ENCODE measurements around the gene SH3D19.
"Not testable (repeated sequence)": the region's sequence is repeated elsewhere in the genome, so short reads cannot be mapped to it uniquely, and the experiment has no call there.

The SH3D19 gene

GRCh38 chr4:151110236-151110635, 215.2 kb downstream of the SH3D19 start:
- intact Hi-C loops (cut with DNase I), result loop anchor here (10.0 kb wide), 2 partner anchors 495 to 1285 kb away; no protein-coding TSS in a partner anchor
- DNase-seq, result no peak

- intact Hi-C loops (cut with DNase I), result no loop called here
- DNase-seq, result no peak
Measured at GRCh38 chr4:151107063-151107462, 218.3 kb downstream of the SH3D19 start.

DNA sequence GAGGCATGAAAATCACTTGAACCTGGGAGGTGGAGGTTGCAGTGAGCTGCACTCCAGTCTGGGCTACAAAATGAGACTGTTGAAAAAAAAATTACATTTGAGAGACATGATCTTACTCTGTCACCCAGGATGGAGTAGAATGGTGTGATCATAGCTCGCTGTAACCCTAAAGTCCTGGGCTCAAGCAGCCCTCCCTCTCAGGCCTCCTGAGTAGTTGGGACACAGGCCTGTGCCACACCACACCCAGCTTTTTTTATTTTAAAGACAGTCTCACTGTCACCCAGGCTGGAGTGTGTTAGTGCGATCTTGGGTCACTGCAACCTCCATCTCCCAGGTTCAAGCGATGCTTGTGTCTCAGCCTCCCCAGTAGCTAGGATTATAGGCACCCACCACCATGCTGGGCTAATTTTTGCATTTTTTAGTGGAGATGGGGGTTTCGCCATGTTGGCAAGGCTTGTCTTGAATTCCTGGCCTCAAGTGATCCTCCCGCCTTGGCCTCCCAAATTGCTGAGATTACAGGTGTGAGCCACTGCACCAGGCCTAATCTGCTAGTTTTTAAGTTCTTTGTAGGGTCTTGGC, 219.9 kb downstream of the SH3D19 start:
- intact Hi-C loops (cut with DNase I), result no loop called here
- no peak for DNase-seq

DNA sequence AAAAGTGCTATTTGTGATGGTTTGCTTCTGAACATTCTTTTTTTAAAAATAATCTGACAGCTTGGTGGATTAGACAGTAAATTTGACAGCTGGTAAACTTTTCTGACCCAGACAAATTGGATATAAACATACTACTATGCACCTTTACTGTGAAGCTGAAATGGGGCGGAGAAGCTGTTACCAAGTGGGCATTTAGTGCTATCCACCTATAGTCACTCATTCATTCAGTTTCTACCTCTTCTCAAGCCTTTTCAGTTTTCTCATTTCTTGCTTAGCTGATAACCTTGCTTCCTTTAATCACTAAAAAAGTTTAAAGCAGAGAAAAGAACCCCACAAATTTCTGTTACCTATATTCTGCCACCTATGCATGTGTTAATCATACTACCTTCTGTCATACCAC, 220.8 kb downstream of the SH3D19 start:
- no peak for DNase-seq
- intact Hi-C loops (cut with DNase I), result no loop called here

DNA sequence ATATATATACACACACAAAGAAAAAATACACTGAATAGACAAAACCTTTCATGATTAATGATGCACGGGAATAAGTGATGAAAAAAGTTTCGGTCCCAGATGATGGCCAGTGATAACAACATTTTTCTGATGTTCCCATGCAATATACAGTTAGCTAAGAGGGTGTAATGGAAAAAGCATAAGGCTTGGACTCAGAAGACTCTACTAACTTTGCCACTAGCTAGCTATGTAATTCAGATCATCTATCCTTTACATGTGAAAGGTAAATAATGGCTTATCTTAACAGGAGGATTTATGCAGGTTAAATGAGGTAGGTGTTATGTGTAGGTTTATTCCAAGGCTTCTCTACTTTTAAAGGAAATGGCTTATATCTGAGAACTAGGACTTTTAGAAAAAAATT, 221.6 kb downstream of the SH3D19 start:
- no peak for DNase-seq
- intact Hi-C loops (cut with DNase I), result no loop called here

DNA sequence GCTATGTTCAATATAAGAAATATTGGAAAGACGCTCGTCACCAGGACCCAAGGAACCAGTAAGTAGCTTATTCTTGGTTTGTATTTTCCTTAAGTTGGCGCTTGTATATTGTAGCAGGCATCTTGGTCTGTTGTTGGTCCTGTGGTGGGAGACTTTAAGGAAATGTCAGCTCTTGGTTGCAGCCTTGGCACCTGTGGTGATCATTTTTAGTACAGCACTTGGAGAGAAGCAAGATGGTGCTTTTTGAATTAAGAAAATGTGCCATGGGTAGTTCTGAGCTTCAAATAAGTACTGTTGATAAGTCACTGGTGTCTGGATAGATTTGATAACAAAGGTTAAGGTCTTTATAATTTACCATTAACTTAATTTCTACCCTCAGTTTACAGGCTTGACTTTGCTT, 224.9 kb downstream of the SH3D19 start:
- no peak for DNase-seq
- intact Hi-C loops (cut with DNase I), result no loop called here

DNA sequence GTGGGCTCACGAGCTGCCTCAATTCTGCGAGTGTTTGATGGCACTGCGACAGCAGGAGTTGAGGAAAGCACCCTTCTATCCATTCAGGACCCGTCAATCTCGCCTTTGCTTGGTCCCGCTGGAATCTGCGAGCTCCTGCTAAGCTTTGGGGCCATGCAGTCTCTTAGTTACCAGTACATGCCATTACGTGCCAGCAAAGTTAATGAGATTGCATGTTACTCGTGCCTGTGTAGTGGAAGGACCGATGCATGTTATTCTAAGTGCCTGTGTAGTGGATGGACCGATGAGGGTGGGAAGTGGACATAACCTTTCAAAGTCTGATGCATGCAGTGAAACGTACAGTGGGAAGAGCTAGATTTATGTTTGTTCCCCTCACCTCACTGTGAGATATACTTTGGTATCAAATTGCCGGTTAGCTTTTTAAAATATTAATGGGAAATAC, 225.4 kb downstream of the SH3D19 start:
- intact Hi-C loops (cut with DNase I), result loop anchor here (2.0 kb wide), 1 partner anchor 83 kb away; no protein-coding TSS in a partner anchor
- DNase-seq, result no peak

- intact Hi-C loops (cut with DNase I), result loop anchor here (2.0 kb wide), 1 partner anchor 83 kb away; no protein-coding TSS in a partner anchor
- peak; percentile 91 to 99 (median 96) for DNase-seq
Measured at GRCh38 chr4:151099229-151099975, 226.0 kb downstream of the SH3D19 start, which contains the start of gene RPS3A. RPS3A (plus strand) TSS chr4:151099628; CDS start chr4:151099653, 25 bp downstream.

- peak in 1 of 10 donors; percentile 5 for DNase-seq
- intact Hi-C loops (cut with DNase I), result loop anchor here (2.0 kb wide), 1 partner anchor 82 kb away; no protein-coding TSS in a partner anchor
Measured at GRCh38 chr4:151098979-151099228, 226.5 kb downstream of the SH3D19 start.

DNA sequence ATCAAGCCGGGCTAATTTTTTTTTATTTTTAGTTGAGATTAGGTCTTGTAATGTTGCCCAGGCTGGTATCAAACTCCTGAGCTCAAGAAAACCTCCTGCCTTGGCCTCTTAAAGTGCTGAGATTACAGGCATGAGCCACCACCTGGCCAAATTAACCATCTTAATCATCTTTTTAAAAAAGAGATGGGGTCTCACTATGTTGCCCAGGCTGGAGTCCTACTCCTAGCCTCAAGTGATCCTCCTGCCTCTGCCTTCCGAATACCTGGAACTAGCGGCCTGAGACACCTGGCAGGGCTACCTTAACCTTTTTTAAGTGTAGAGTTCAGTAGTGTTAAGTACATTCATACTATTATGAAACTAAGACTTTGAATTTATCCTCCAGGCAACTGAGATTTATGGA, 227.6 kb downstream of the SH3D19 start:
- no peak for DNase-seq
- intact Hi-C loops (cut with DNase I), result loop anchor here (2.0 kb wide), 1 partner anchor 81 kb away; no protein-coding TSS in a partner anchor

DNA sequence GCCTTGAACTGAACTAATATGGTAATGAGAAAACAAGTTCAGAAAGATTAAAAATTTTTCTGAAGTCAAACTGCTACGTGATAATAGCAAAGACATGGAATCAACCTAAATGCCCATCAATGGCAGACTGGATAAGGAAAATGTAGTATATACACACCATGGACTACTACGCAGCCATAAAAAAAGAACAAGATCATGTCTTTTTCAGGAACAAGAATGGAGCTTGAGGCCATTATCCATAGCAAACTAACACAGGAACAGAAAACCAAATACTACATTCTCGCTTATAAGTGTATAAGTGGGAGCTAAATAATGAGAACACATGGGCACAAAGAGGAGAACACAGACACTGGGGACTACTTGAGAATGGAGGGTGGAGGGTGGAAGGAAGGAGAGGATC, 230.3 kb downstream of the SH3D19 start:
- intact Hi-C loops (cut with DNase I), result no loop called here
- no peak for DNase-seq

DNA sequence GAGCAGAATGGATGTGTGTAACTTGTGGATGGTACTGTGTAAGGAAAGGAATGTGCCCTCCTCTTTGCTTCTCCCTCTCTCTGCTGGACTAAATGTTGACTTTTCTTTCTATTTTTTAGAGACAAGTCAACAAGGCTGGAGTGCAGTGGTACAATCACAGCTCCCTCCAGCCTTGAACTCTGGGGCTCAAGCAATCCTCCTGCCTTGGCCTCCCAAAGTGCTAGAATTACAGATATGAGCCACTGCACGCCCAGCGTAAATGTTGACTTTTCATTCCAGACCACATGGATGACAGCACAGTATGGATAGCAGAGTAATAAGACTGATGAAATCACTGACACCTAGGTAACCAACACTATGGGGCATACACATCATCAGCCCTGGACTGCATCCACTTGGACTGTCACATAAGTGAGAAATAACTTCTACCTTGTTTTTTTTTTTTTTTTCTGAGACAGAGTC, 231.1 kb downstream of the SH3D19 start:
- DNase-seq, result no peak
- intact Hi-C loops (cut with DNase I), result no loop called here

GRCh38 chr4:151093203-151093602, 232.2 kb downstream of the SH3D19 start:
- no peak for DNase-seq
- intact Hi-C loops (cut with DNase I), result no loop called here

GRCh38 chr4:151092488-151092887, 232.9 kb downstream of the SH3D19 start:
- DNase-seq, result no peak
- intact Hi-C loops (cut with DNase I), result no loop called here

GRCh38 chr4:151091047-151091446, 234.4 kb downstream of the SH3D19 start:
- intact Hi-C loops (cut with DNase I), result no loop called here
- DNase-seq, result no peak

DNA sequence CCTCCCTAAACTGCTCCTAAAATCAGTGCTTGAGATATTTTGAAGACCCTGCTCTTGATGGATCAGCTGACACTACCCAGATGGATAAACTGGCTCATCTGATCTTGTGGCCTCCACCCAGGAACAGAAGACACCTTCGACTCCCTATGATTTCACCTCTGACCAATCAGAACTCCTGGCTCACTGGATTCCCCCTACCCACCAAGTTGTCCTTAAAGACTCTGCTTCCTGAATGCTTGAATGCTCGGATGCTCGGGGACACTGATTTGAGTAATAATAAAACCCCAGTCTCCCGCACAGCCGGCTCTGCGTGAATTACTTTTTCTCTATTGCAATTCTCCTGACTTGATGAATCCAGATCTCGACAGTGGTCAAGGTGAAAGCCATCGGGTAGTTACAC, 237.9 kb downstream of the SH3D19 start:
- intact Hi-C loops (cut with DNase I), result no loop called here
- DNase-seq, result no peak

DNA sequence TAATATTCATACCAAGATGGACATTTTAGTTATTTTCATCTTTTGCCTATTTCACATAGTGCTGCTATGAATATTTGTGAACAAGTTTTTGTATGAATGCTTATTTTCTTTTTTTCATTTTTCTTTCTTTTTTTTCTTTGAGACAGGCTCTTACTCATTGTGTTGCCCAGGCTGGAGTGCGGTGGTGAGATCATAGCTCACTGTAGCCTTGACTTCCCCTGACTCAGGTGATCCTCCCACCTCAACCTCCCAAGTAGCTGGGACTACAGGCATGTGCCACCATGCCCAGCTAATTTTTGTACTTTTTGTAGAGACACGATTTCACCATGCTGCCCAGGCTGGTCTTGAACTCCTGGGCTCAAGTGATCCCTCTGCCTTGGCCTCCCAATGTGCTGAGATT, 247.4 kb downstream of the SH3D19 start:
- intact Hi-C loops (cut with DNase I); DNase-seq: not testable (repeated sequence)

DNA sequence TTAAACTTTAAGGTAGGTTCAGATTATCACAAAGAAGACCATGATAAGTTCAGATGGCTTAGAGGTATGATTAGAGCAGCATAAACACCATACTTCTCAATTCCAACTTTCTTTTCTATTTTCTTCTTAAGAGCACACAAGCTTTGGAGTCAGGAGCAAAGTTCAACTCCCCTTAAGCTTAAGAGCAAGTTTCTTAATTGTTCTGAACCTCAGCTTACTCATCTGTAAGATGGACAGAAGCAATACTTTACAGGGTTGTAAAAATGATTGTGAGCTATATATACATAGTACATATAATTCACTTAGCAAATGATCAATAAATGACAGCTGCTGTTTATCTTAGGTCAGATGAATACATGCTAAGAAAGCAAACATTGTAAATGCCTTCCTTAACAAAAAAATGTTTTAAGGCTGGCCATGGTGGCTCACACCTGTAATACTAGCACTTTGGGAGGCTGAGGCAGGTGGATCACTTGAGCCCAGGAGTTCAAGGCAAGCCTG, 250.9 kb downstream of the SH3D19 start:
- intact Hi-C loops (cut with DNase I), result no loop called here
- DNase-seq, result no peak

Measured in posterior cingulate gyrus (tissue), 11 donors.